Muscle of back (tissue), 11 donors: ENCODE results near the gene PEX14. TPM values are rescaled to one million over a fixed set of nuclear protein-coding genes. Genes with fewer than 3 reads are reported as not detected.
A peak's percentile ranks its signal among the peaks of the same experiment; 100 is the strongest.

Experiments used
- DNase-seq, 3 donors: peaks; one replicate each; pipeline versions ENCODE4 v3.0.0 to v3.0.0-alpha.2; 2013
- polyA plus RNA-seq, 10 donors: library from polyadenylated mRNA; unstranded; fragments of 120-200 nt; gene quantifications; one replicate each; pipeline ENCODE4 v1.2.1, GENCODE V29; 2013; ENCODE audit not compliant: insufficient read length in 10 of 10

Gene PEX14
- polyA plus RNA-seq, 10 donors: 11.2 to 14.8 (median 13.6) TPM

- DNase-seq: peak in 2 of 3 donors; percentile 63 to 75
Measured at GRCh38 chr1:10662824-10663677, 188.3 kb downstream of the PEX14 start.

GRCh38 chr1:10663678-10664035 is 188.9 kb downstream of the PEX14 start:
- DNase-seq: peak in 1 of 3 donors; percentile 83

- peak; percentile 61 to 69 (median 65) for DNase-seq
Measured at GRCh38 chr1:10664251-10664650, 189.5 kb downstream of the PEX14 start.

GRCh38 chr1:10665226-10665625 is 190.5 kb downstream of the PEX14 start:
- DNase-seq: no peak

GRCh38 chr1:10665930-10666850 is 191.4 kb downstream of the PEX14 start:
- no peak for DNase-seq

GRCh38 chr1:10667861-10668761 is 193.4 kb downstream of the PEX14 start:
- DNase-seq: peak in 1 of 3 donors; percentile 52

GRCh38 chr1:10669570-10669969 is 194.8 kb downstream of the PEX14 start:
- DNase-seq: no peak

GRCh38 chr1:10670190-10670589 is 195.4 kb downstream of the PEX14 start:
- no peak for DNase-seq

GRCh38 chr1:10671090-10671489 is 196.3 kb downstream of the PEX14 start:
- DNase-seq: no peak

GRCh38 chr1:10671622-10672342 is 197.0 kb downstream of the PEX14 start:
- DNase-seq: no peak

GRCh38 chr1:10672343-10673050 is 197.7 kb downstream of the PEX14 start:
- no peak for DNase-seq

- no peak for DNase-seq
Measured at GRCh38 chr1:10673109-10673711, 198.5 kb downstream of the PEX14 start.

- no peak for DNase-seq
Measured at GRCh38 chr1:10674222-10674621, 199.5 kb downstream of the PEX14 start.

GRCh38 chr1:10674700-10675609 is 200.2 kb downstream of the PEX14 start:
- no peak for DNase-seq

GRCh38 chr1:10675813-10676212 is 201.1 kb downstream of the PEX14 start:
- DNase-seq: no peak

GRCh38 chr1:10676963-10677362 is 202.2 kb downstream of the PEX14 start:
- DNase-seq: no peak

GRCh38 chr1:10677491-10678391 is 203.0 kb downstream of the PEX14 start:
- no peak for DNase-seq

GRCh38 chr1:10678402-10678801 is 203.7 kb downstream of the PEX14 start:
- DNase-seq: no peak
